Vagina (tissue), 2 donors: Measurements from ENCODE around the gene ULBP1.

ENCODE experiments used
- CTCF ChIP-seq, 3 experiments: fragments of 450-650 bp in 2 of 3; fragments of 200-600 bp in 1 of 3; sonication (generic) in 1 of 3; IDR thresholded peaks; one replicate each; pipeline ENCODE4 v1.5.1; 2017 to 2019; ENCODE audit warnings: antibody characterized with exemption in 3 of 3, mild to moderate bottlenecking in 2 of 3, moderate library complexity in 2 of 3
- POLR2A ChIP-seq, 2 donors: fragments of 450-650 bp; IDR thresholded peaks; one replicate each; pipeline ENCODE4 v1.6.1; 2017; ENCODE audit warnings: antibody characterized with exemption in 2 of 2, mild to moderate bottlenecking in 2 of 2, moderate library complexity in 2 of 2

- TF ChIP-seq POLR2A (IDR thresholded peaks at IDR 0.05) (no peak), CTCF (IDR thresholded peaks at IDR 0.05) (no peak)
Measured at GRCh38 chr6:150001295-150002008, 37.7 kb downstream of the ULBP1 start.
